Measurements from ENCODE around the gene TTYH2. TPM values are rescaled to one million over a fixed set of nuclear protein-coding genes. Genes with fewer than 3 reads are reported as not detected.

The TTYH2 gene
- total RNA-seq, 1 donor from 2014 or later, result 6.8 TPM

DNA sequence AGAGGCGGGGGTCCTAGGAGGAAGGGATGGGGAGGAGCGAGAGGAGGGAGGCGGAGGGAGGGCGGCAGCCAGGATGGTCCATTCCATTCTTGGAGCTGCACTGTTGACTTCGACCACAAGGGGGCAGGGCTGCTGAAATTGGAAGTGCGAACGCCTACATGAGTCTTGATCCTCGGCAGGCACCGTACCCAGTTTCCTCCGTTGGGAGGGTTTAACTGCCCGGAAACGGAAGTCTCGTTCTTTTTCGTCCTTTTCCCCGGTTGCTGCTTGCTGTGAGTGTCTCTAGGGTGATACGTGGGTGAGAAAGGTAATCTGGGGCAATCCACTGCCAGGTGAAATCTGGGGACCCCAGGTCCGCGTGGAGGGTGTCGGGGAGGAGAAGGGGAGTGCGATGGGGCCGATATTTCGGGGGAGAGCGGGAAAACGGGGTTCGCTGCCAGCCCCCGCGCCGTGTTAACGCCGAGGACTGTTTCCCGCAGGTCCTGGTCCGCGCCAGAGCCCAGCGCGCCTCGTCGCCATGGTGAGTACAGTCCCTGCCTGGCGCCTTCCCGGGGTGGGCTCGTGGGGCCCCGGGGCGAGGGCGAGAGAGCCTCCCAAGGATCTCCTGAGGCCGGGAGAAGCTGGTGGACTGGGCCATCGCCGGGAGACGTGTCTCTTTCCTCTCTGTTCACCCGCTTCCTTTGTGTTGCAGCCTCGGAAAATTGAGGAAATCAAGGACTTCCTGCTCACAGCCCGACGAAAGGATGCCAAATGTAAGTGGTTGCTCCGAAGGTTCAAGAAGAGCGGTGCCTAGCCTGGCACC, 9.7 kb upstream of the TTYH2 start, which contains the start of gene RPL38:
TSS of gene RPL38 (plus strand) at position 240 of the 802 bp plus-strand sequence. CDS start at position 518, 278 bp downstream.
- Mint-ChIP-seq H3K27me3 (ENCODE audit: unreplicated experiment) (peaks cover 18% of the 10 kb centered on the region), H3K4me3 (ENCODE audit: unreplicated experiment) (peak within 1 kb of the TSS; percentile 99), H3K27ac (ENCODE audit: unreplicated experiment) (peak within 1 kb of the TSS; percentile 99), H3K9me3 (ENCODE audit: unreplicated experiment) (no peaks in the 10 kb centered on the region), H3K4me1 (ENCODE audit: unreplicated experiment) (peaks cover 35% of the 10 kb centered on the region), H3K36me3 (ENCODE audit: low read depth, unreplicated experiment) (peaks cover 16% of the 10 kb centered on the region)
- TF ChIP-seq, protein P1, sequence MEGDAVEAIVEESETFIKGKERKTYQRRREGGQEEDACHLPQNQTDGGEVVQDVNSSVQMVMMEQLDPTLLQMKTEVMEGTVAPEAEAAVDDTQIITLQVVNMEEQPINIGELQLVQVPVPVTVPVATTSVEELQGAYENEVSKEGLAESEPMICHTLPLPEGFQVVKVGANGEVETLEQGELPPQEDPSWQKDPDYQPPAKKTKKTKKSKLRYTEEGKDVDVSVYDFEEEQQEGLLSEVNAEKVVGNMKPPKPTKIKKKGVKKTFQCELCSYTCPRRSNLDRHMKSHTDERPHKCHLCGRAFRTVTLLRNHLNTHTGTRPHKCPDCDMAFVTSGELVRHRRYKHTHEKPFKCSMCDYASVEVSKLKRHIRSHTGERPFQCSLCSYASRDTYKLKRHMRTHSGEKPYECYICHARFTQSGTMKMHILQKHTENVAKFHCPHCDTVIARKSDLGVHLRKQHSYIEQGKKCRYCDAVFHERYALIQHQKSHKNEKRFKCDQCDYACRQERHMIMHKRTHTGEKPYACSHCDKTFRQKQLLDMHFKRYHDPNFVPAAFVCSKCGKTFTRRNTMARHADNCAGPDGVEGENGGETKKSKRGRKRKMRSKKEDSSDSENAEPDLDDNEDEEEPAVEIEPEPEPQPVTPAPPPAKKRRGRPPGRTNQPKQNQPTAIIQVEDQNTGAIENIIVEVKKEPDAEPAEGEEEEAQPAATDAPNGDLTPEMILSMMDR (IDR thresholded peaks at IDR 0.05; ENCODE audit: unreplicated experiment), result peak; percentile 92
- peak; percentile 97 for DNase-seq (ENCODE audit: low spot score)

DNA sequence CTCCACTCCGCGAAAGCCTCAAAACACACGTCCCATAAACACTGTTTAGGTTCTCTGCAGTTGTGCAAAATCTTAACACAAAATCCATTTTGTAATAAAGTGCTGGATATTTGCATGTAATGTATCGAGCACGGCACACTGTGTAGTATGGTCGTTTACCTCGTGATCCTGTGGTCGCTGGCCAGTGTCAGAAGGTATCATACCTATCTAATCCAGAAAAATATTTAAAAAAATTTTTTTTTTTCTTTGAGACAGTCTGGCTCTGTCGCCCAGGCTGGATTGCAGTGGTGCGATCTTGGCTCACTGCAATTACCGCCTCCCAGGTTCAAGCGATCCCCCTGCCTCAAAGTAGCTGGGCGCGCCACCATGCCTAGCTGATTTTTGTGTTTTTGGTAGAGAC, 8.9 kb upstream of the TTYH2 start:
- peaks cover 41% of the 10 kb centered on the region for H3K4me1 Mint-ChIP-seq (ENCODE audit: unreplicated experiment)
- peaks cover 18% of the 10 kb centered on the region for H3K27me3 Mint-ChIP-seq (ENCODE audit: unreplicated experiment)
- no peak for DNase-seq (ENCODE audit: low spot score)
- H3K9me3 Mint-ChIP-seq (ENCODE audit: unreplicated experiment), result no peaks in the 10 kb centered on the region
- H3K27ac Mint-ChIP-seq (ENCODE audit: unreplicated experiment), result peak overlapping the region; percentile 94
- peaks cover 16% of the 10 kb centered on the region for H3K36me3 Mint-ChIP-seq (ENCODE audit: low read depth, unreplicated experiment)
- H3K4me3 Mint-ChIP-seq (ENCODE audit: unreplicated experiment), result peak overlapping the region; percentile 99
- TF ChIP-seq, protein P1 (IDR thresholded peaks at IDR 0.05; ENCODE audit: unreplicated experiment), result no peak

DNA sequence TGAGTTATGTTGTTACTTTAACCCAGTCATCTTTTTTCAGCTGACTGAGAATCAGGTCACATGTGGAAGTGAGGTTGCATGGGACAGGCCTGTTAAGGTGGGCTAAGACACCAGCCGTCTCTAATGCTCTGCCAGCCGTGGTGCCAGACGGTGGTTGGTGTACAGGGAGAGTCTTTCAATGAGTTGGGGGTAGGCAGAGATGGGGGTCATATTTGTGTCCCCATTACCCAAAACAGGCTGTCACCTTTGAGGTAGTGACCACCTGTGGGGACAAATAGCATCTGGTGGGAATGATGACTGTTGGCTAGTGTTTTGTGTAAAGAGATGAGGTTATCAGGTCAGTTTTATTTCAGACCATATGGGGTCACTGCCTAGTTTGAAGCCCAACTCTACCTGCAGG, 8.1 kb upstream of the TTYH2 start:
- peaks cover 15% of the 10 kb centered on the region for H3K27me3 Mint-ChIP-seq (ENCODE audit: unreplicated experiment)
- peaks cover 20% of the 10 kb centered on the region for H3K36me3 Mint-ChIP-seq (ENCODE audit: low read depth, unreplicated experiment)

DNA sequence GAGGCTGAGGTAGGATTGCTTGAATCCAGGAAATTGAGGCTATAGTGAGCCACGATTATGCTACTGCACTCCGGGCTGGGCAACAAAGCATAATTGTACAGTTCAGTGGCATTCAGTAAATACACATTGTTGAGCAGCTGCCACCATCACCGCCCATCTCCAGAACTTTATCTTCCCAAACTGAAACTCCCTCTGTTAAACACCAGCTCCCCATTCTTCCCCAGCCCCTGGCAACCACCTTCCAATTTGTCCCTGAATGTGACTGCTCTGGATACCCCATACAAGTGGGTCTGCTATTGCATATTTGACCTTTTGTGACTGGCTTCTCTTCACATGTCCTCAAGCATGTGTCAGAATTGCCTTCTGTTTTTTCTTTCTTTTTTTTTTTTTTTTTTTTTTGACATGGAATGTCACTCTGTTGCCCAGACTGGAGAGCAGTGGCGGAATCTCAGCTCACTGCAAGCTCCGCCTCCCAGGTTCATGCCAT, 7.0 kb upstream of the TTYH2 start:
- Mint-ChIP-seq H3K27ac (ENCODE audit: unreplicated experiment) (peak overlapping the region; percentile 80), H3K9me3 (ENCODE audit: unreplicated experiment) (no peaks in the 10 kb centered on the region), H3K36me3 (ENCODE audit: low read depth, unreplicated experiment) (peaks cover 24% of the 10 kb centered on the region), H3K27me3 (ENCODE audit: unreplicated experiment) (peaks cover 16% of the 10 kb centered on the region), H3K4me3 (ENCODE audit: unreplicated experiment) (peak overlapping the region; percentile 64), H3K4me1 (ENCODE audit: unreplicated experiment) (peaks cover 44% of the 10 kb centered on the region)
- no peak for DNase-seq (ENCODE audit: low spot score)
- TF ChIP-seq, protein P1 (IDR thresholded peaks at IDR 0.05; ENCODE audit: unreplicated experiment), result no peak

More for the DNA sequence above, 8.1 kb upstream of the TTYH2 start:
- Mint-ChIP-seq H3K4me3 (ENCODE audit: unreplicated experiment) (peak overlapping the region; percentile 80), H3K9me3 (ENCODE audit: unreplicated experiment) (no peaks in the 10 kb centered on the region), H3K27ac (ENCODE audit: unreplicated experiment) (peak overlapping the region; percentile 46), H3K4me1 (ENCODE audit: unreplicated experiment) (peaks cover 46% of the 10 kb centered on the region)
- DNase-seq (ENCODE audit: low spot score), result no peak
- TF ChIP-seq, protein P1 (IDR thresholded peaks at IDR 0.05; ENCODE audit: unreplicated experiment), result no peak
